Tibial nerve (tissue), 4 donors: ENCODE data around the gene ZSCAN32. TPM values are rescaled to one million over a fixed set of nuclear protein-coding genes. Genes with fewer than 3 reads are reported as not detected.

ENCODE experiments used
- DNase-seq, 2 donors: peaks; one replicate each; pipeline ENCODE4 v3.0.0-alpha.2; 2019; ENCODE audit warnings: low spot score in 2 of 2
- H3K27ac ChIP-seq, 4 donors: fragments of 200-600 bp; sonication (generic) in 3 of 4; one replicate each; pipeline ENCODE4 v1.5.1; 2017 to 2019; ENCODE audit warnings: mild to moderate bottlenecking in 1 of 4
- H3K27me3 ChIP-seq, 2 donors: fragments of 200-600 bp; sonication (generic) in 1 of 2; one replicate each; pipeline versions ENCODE4 v1.5.1 to v1.6.0; 2017 to 2019
- H3K36me3 ChIP-seq, 3 donors: fragments of 200-600 bp; sonication (generic); one replicate each; pipeline ENCODE4 v1.5.1; 2018 to 2019
- H3K4me1 ChIP-seq, 4 donors: fragments of 200-600 bp; sonication (generic) in 3 of 4; one replicate each; pipeline ENCODE4 v1.5.1; 2017 to 2019
- H3K4me3 ChIP-seq, 4 donors: fragments of 200-600 bp; sonication (generic) in 3 of 4; one replicate each; pipeline ENCODE4 v1.5.1; 2017 to 2019; ENCODE audit warnings: mild to moderate bottlenecking in 1 of 4, moderate library complexity in 1 of 4
- H3K9me3 ChIP-seq, 4 donors: fragments of 200-600 bp; sonication (generic) in 3 of 4; one replicate each; pipeline ENCODE4 v1.5.1; 2017 to 2019
- CTCF ChIP-seq, 5 experiments: fragments of 200-600 bp in 3 of 5; fragments of 450-650 bp in 2 of 5; sonication (generic) in 3 of 5; IDR thresholded peaks; one replicate each; pipeline ENCODE4 v1.5.1; 2016 to 2019; ENCODE audit warnings: antibody characterized with exemption in 5 of 5, mild to moderate bottlenecking in 3 of 5, moderate library complexity in 2 of 5
- EP300 ChIP-seq, 2 donors: sonication (generic); formaldehyde crosslinking; IDR thresholded peaks; one replicate each; pipeline ENCODE4 v1.6.1; 2017; ENCODE audit warnings: antibody characterized with exemption in 2 of 2, mild to moderate bottlenecking in 1 of 2
- POLR2A ChIP-seq, 2 donors: fragments of 450-650 bp; IDR thresholded peaks; one replicate each; pipeline ENCODE4 v1.6.1; 2017; ENCODE audit warnings: antibody characterized with exemption in 2 of 2, mild to moderate bottlenecking in 2 of 2, moderate library complexity in 2 of 2
- WGBS, 2 donors: methylation state at CpG; one replicate each; pipeline ENCODE4 v1.1.5; 2018; 5-methylcytosine and 5-hydroxymethylcytosine counted together
- total RNA-seq, 4 donors: library from RNA; depleted of rRNA; stranded (reverse); fragments of >200 nt; gene quantifications; one replicate each; pipeline ENCODE4 v1.1.0, GENCODE V29; 2016

The ZSCAN32 gene
- total RNA-seq: 10 to 100 TPM in 3 of 4 donors, 1 to 10 TPM in 1; 8.7 to 22.3 (median 14.0) TPM

- peak within 1 kb of the TSS; percentile 33 to 92 (median 89) for H3K27ac ChIP-seq
- 1% methylated on average over 24 to 25 of the region's 95 CpGs for WGBS, 2 donors
- H3K36me3 ChIP-seq: peaks cover 4 to 60% (median 30%) of the 10 kb centered on the region in 3 donors
- peak within 1 kb of the TSS; percentile 93 to 99 (median 96) for H3K4me3 ChIP-seq
- DNase-seq: peak; percentile 97 to 99
- H3K4me1 ChIP-seq: peaks cover 0 to 40% (median 14%) of the 10 kb centered on the region in 4 donors
- peaks cover 0 to 51% (median 6%) of the 10 kb centered on the region in 4 donors for H3K9me3 ChIP-seq
- H3K27me3 ChIP-seq: no peaks in the 10 kb centered on the region
- TF ChIP-seq POLR2A (IDR thresholded peaks at IDR 0.05) (peak in 1 of 2 donors; percentile 57), EP300 (IDR thresholded peaks at IDR 0.05) (peak; percentile 87 to 90), CTCF (IDR thresholded peaks at IDR 0.05) (peak in 1 of 5 experiments; percentile 61)
Measured at GRCh38 chr16:3400779-3401688, at the start of gene ZSCAN32, which contains the start of gene ZNF174. ZSCAN32 (minus strand) TSS chr16:3401004; CDS start chr16:3397557, 3,447 bp downstream. ZNF174 (plus strand) TSS chr16:3401215; CDS start chr16:3402005, 790 bp downstream.

GRCh38 chr16:3444032-3444388, 43.2 kb upstream of the ZSCAN32 start:
- Histone ChIP-seq H3K36me3 (peaks cover 0 to 41% (median 0%) of the 10 kb centered on the region in 3 donors), H3K4me3 (peak overlapping the region; percentile 44 to 57 (median 50)), H3K27me3 (no peaks in the 10 kb centered on the region), H3K9me3 (peaks cover 0 to 20% (median 0%) of the 10 kb centered on the region in 4 donors), H3K27ac (peak overlapping the region; percentile 3 to 80 (median 71)), H3K4me1 (peaks cover 0 to 19% (median 3%) of the 10 kb centered on the region in 4 donors)
- 40 to 50% methylated on average over 8 to 10 of the region's 10 CpGs for WGBS, 2 donors
- DNase-seq: no peak
- TF ChIP-seq EP300 (IDR thresholded peaks at IDR 0.05): no peak
- TF ChIP-seq CTCF (IDR thresholded peaks at IDR 0.05): no peak

GRCh38 chr16:3443108-3444031, 42.6 kb upstream of the ZSCAN32 start, which contains the start of the genes NAA60 and ZNF597:
NAA60 (plus strand) TSS chr16:3443680; CDS start chr16:3476228, 32,548 bp downstream.
ZNF597 (minus strand) TSS chr16:3443504; CDS start chr16:3443153, 351 bp downstream.
- H3K27me3 ChIP-seq: no peaks in the 10 kb centered on the region
- peaks cover 0 to 41% (median 0%) of the 10 kb centered on the region in 3 donors for H3K36me3 ChIP-seq
- H3K4me1 ChIP-seq: peaks cover 0 to 19% (median 3%) of the 10 kb centered on the region in 4 donors
- WGBS, 2 donors: 45 to 52% methylated on average over 60 to 61 of the region's 61 CpGs
- H3K4me3 ChIP-seq: peak within 1 kb of the TSS; percentile 44 to 57 (median 50)
- H3K27ac ChIP-seq: peak within 1 kb of the TSS; percentile 3 to 80 (median 71)
- TF ChIP-seq EP300 (IDR thresholded peaks at IDR 0.05): peak; percentile 40 to 50
- no peak for TF ChIP-seq CTCF (IDR thresholded peaks at IDR 0.05)
- TF ChIP-seq POLR2A (IDR thresholded peaks at IDR 0.05): peak in 1 of 2 donors; percentile 48
- peak; percentile 57 to 61 for DNase-seq
- H3K9me3 ChIP-seq: peaks cover 0 to 26% (median 0%) of the 10 kb centered on the region in 4 donors

GRCh38 chr16:3439637-3440036, 38.8 kb upstream of the ZSCAN32 start:
- DNase-seq: no peak
- H3K27me3 ChIP-seq: no peaks in the 10 kb centered on the region
- TF ChIP-seq POLR2A (IDR thresholded peaks at IDR 0.05): no peak
- no peak for TF ChIP-seq EP300 (IDR thresholded peaks at IDR 0.05)
- peaks cover 0 to 66% (median 0%) of the 10 kb centered on the region in 3 donors for H3K36me3 ChIP-seq
- no peak overlapping the region for H3K4me3 ChIP-seq
- H3K9me3 ChIP-seq: peaks cover 0 to 26% (median 0%) of the 10 kb centered on the region in 4 donors
- no peak overlapping the region for H3K27ac ChIP-seq
- H3K4me1 ChIP-seq: peaks cover 0 to 14% (median 2%) of the 10 kb centered on the region in 4 donors
- WGBS, 2 donors: 91 to 93% methylated on average over 4 of the region's 4 CpGs

GRCh38 chr16:3434373-3434772, 33.6 kb upstream of the ZSCAN32 start:
- Histone ChIP-seq H3K4me1 (no peaks in the 10 kb centered on the region), H3K27ac (no peak overlapping the region), H3K4me3 (no peak overlapping the region), H3K27me3 (no peaks in the 10 kb centered on the region), H3K36me3 (peaks cover 0 to 72% (median 0%) of the 10 kb centered on the region in 3 donors), H3K9me3 (peaks cover 0 to 20% (median 0%) of the 10 kb centered on the region in 4 donors)
- no peak for DNase-seq
- no peak for TF ChIP-seq EP300 (IDR thresholded peaks at IDR 0.05)
- no peak for TF ChIP-seq POLR2A (IDR thresholded peaks at IDR 0.05)
- no peak for TF ChIP-seq CTCF (IDR thresholded peaks at IDR 0.05)
